HepG2 (cell line): ENCODE results near the gene ZNF628. TPM values are rescaled to one million over a fixed set of nuclear protein-coding genes. Genes with fewer than 3 reads are reported as not detected.

ENCODE experiments used
- ATAC-seq: fragments of 200-7000 bp; cut with Tn5 transposase; 3 replicates; pipeline ENCODE4 v1.9.1; 2020; ENCODE audit warnings: mild to moderate bottlenecking, moderate library complexity
- BruUV-seq: library from RNA; stranded (reverse); fragments of 400-500 nt; replicated peaks from 2 replicates; lab custom pipeline; 2021; lab: Mats Ljungman, UMichigan
- CTCF ChIA-PET: fragments of 300-600 bp; formaldehyde crosslinking; extraction: SDS; loops from one replicate; lab custom pipeline; 2021; ENCODE audit warnings: low total read pairs, inconsistent platforms, low intra/inter-chr PET ratio; lab: Yijun Ruan, JAX
- POLR2A ChIA-PET: fragments of 350-600 bp; sonication (Branson Sonifier 250); formaldehyde crosslinking; loops from one replicate; lab custom pipeline; 2020; ENCODE audit warnings: antibody characterized with exemption, inconsistent platforms; lab: Yijun Ruan, JAX
- DNase-seq: peaks from one replicate; pipeline ENCODE4 v3.0.0-alpha.2; 2015; ENCODE audit warnings: low spot score
- FAIRE-seq: peaks from 3 replicates; lab custom pipeline; 2011; peaks lifted over from hg19 to GRCh38; lab: Jason Lieb, UNC
- H2AFZ ChIP-seq: one replicate; pipeline ENCODE4 v1.6.1; 2011; ENCODE audit warnings: low read length, inconsistent platforms
- H3K27ac ChIP-seq: fragments of 300-600 bp; 3 replicates; pipeline ENCODE4 v1.8.0; 2011; ENCODE audit warnings: mixed run types, mild to moderate bottlenecking, mixed read lengths, low read length, inconsistent platforms; ENCODE audit not compliant: insufficient read depth; ENCODE audit errors: extremely low read length
- H3K27me3 ChIP-seq, 2 experiments: fragments of 200-600 bp in 1 of 2; 2 replicates in 1 of 2; 3 replicates in 1 of 2; pipeline versions ENCODE4 v1.6.0 to v1.8.0; 2011; ENCODE audit warnings: low read length in 2 of 2, mild to moderate bottlenecking in 2 of 2, moderate library complexity in 2 of 2, inconsistent platforms in 1 of 2; ENCODE audit not compliant: insufficient read depth in 2 of 2, control insufficient read depth in 1 of 2
- H3K36me3 ChIP-seq, 2 experiments: fragments of 200-600 bp in 1 of 2; replicated peaks in 1 of 2; 2 replicates in 1 of 2; 3 replicates in 1 of 2; pipeline versions ENCODE4 v1.5.1 to v1.8.0; 2011; ENCODE audit warnings: low read length in 2 of 2, inconsistent platforms in 1 of 2; ENCODE audit not compliant: insufficient read depth in 2 of 2, control insufficient read depth in 1 of 2
- H3K4me1 ChIP-seq: 2 replicates; pipeline ENCODE4 v1.5.1; 2012; ENCODE audit warnings: low read length, inconsistent platforms; ENCODE audit not compliant: insufficient read depth
- H3K4me2 ChIP-seq: 2 replicates; pipeline ENCODE4 v1.6.0; 2011; ENCODE audit warnings: low read depth, low read length, inconsistent platforms
- H3K4me3 ChIP-seq, 3 experiments: fragments of 200-600 bp in 1 of 3; sonication (generic), shearing (Covaris generic) in 1 of 3; replicated peaks in 1 of 3; 2 replicates each; pipeline ENCODE4 v1.5.1; 2011 to 2016; ENCODE audit warnings: low read length in 3 of 3, inconsistent platforms in 2 of 3, low read depth in 2 of 3, mild to moderate bottlenecking in 2 of 3, control low read depth in 1 of 3, mixed read lengths in 1 of 3; ENCODE audit not compliant: insufficient read depth in 1 of 3
- H3K79me2 ChIP-seq: one replicate; pipeline ENCODE4 v1.6.1; 2011; ENCODE audit warnings: low read length, inconsistent platforms; ENCODE audit not compliant: insufficient read depth
- H3K9ac ChIP-seq: 2 replicates; pipeline ENCODE4 v1.6.0; 2011; ENCODE audit warnings: mild to moderate bottlenecking, low read depth, low read length, inconsistent platforms; ENCODE audit not compliant: insufficient read depth
- H3K9me3 ChIP-seq: 2 replicates; pipeline ENCODE4 v1.5.1; 2012; ENCODE audit warnings: mild to moderate bottlenecking, low read length
- H4K20me1 ChIP-seq: 2 replicates; pipeline ENCODE4 v1.6.0; 2011; ENCODE audit warnings: inconsistent platforms, mild to moderate bottlenecking, low read length, moderate library complexity; ENCODE audit not compliant: insufficient read depth
- ADNP ChIP-seq: sonication (generic); formaldehyde crosslinking; IDR thresholded peaks from 2 replicates; pipeline ENCODE4 v1.4.0; 2020; ENCODE audit warnings: missing genetic modification reagents
- ARNTL ChIP-seq: sonication (generic); formaldehyde crosslinking; IDR thresholded peaks from 2 replicates; pipeline ENCODE4 v1.4.0; 2020; ENCODE audit warnings: mild to moderate bottlenecking, missing genetic modification reagents
- CREB1 ChIP-seq, 2 experiments: fragments of 450-650 bp in 1 of 2; IDR thresholded peaks; 2 replicates each; pipeline ENCODE4 v1.6.1; 2016 to 2017; ENCODE audit warnings: control low read depth in 1 of 2, mild to moderate bottlenecking in 1 of 2, missing compliant biosample characterization in 1 of 2, missing genetic modification characterization in 1 of 2
- ELF1 ChIP-seq: sonication (generic); formaldehyde crosslinking; IDR thresholded peaks from 2 replicates; pipeline ENCODE4 v1.4.0; 2020; ENCODE audit warnings: missing genetic modification reagents
- ETV6 ChIP-seq: sonication (generic); formaldehyde crosslinking; conservative IDR thresholded peaks from 2 replicates; pipeline ENCODE4 v1.4.0; 2020; ENCODE audit warnings: missing genetic modification reagents
- GABPA ChIP-seq, 2 experiments: IDR thresholded peaks; 2 replicates each; pipeline ENCODE4 v1.6.1; 2011 to 2016; ENCODE audit warnings: low read depth in 2 of 2, low read length in 1 of 2, missing biosample characterization in 1 of 2, missing genetic modification characterization in 1 of 2
- HMG20A ChIP-seq: IDR thresholded peaks from 2 replicates; pipeline ENCODE4 v1.6.1; 2016; ENCODE audit warnings: borderline replicate concordance
- KAT8 ChIP-seq: IDR thresholded peaks from 2 replicates; pipeline ENCODE4 v1.6.1; 2016; ENCODE audit warnings: missing genetic modification reagents, missing compliant biosample characterization
- KDM5A ChIP-seq: fragments of 200-600 bp; sonication (generic); IDR thresholded peaks from 2 replicates; pipeline ENCODE4 v1.7.0; 2018; ENCODE audit warnings: antibody characterized with exemption, mild to moderate bottlenecking, low read length, borderline replicate concordance
- MED1 ChIP-seq: sonication (generic); formaldehyde crosslinking; IDR thresholded peaks from 2 replicates; pipeline ENCODE4 v1.4.0; 2020; ENCODE audit warnings: missing genetic modification reagents
- MXI1 ChIP-seq: IDR thresholded peaks from 3 replicates; pipeline ENCODE4 v1.6.1; 2012; ENCODE audit warnings: low read depth, low read length, inconsistent platforms, borderline replicate concordance
- NR2C2 ChIP-seq: sonication (generic); formaldehyde crosslinking; IDR thresholded peaks from 2 replicates; pipeline ENCODE4 v1.4.0; 2020; ENCODE audit warnings: missing genetic modification reagents, mild to moderate bottlenecking, moderate library complexity, borderline replicate concordance
- PAF1 ChIP-seq: IDR thresholded peaks from 2 replicates; pipeline ENCODE4 v1.6.1; 2016; ENCODE audit warnings: missing genetic modification reagents, missing compliant biosample characterization
- PBX2 ChIP-seq: IDR thresholded peaks from 2 replicates; pipeline ENCODE4 v1.6.1; 2016; ENCODE audit warnings: control low read depth
- TRIM24 ChIP-seq: sonication (generic); formaldehyde crosslinking; IDR thresholded peaks from 2 replicates; pipeline ENCODE4 v1.8.0; 2022; ENCODE audit warnings: mild to moderate bottlenecking, missing genetic modification reagents
- YY1 ChIP-seq: IDR thresholded peaks from 2 replicates; pipeline ENCODE4 v1.6.1; 2011; ENCODE audit warnings: low read length, low read depth, moderate library complexity, mild to moderate bottlenecking; ENCODE audit not compliant: insufficient read depth, insufficient replicate concordance
- ZFY ChIP-seq: sonication (generic); formaldehyde crosslinking; IDR thresholded peaks from 2 replicates; pipeline ENCODE4 v1.4.0; 2020; ENCODE audit warnings: missing genetic modification reagents
- ZNF446 ChIP-seq: sonication (generic); formaldehyde crosslinking; IDR thresholded peaks from 2 replicates; pipeline ENCODE4 v1.5.0; 2020; ENCODE audit warnings: mild to moderate bottlenecking, missing genetic modification reagents
- ZNF629 ChIP-seq: sonication (generic); formaldehyde crosslinking; conservative IDR thresholded peaks from 2 replicates; pipeline ENCODE4 v1.5.0; 2020; ENCODE audit warnings: missing genetic modification reagents
- ZNF660 ChIP-seq: sonication (generic); formaldehyde crosslinking; IDR thresholded peaks from 2 replicates; pipeline ENCODE4 v1.5.1; 2020; ENCODE audit warnings: mild to moderate bottlenecking, low read depth, missing genetic modification reagents, borderline replicate concordance
- ZNF687 ChIP-seq: sonication (generic); formaldehyde crosslinking; IDR thresholded peaks from 2 replicates; pipeline ENCODE4 v1.5.1; 2020; ENCODE audit warnings: mild to moderate bottlenecking, missing genetic modification reagents, moderate library complexity
- ZNF737 ChIP-seq: sonication (generic); formaldehyde crosslinking; IDR thresholded peaks from 2 replicates; pipeline ENCODE4 v1.5.0; 2020; ENCODE audit warnings: missing genetic modification reagents, mild to moderate bottlenecking, borderline replicate concordance
- WGBS: methylation state at CpG from one replicate; pipeline ENCODE4 v1.1.6; 2017; ENCODE audit warnings: low lambda C conversion rate; 5-methylcytosine and 5-hydroxymethylcytosine counted together
- in situ Hi-C: cut with HindIII; loops from 2 replicates; pipeline ENCODE4 v1.10.0; 2017; ENCODE audit warnings: low pct_unique_long_range_greater_than_20kb; ENCODE audit not compliant: extremely low pct_ligation_motif_present
- intact Hi-C: fragments of 100-400 bp; cut with micrococcal nuclease; formaldehyde crosslinking; loops from one replicate; pipeline ENCODE4 v1.10.0; 2022; ENCODE audit not compliant: unreplicated experiment
- polyA plus RNA-seq, 8 experiments: library from polyadenylated mRNA; depleted of rRNA in 3 of 8; stranded (reverse) in 7 of 8; unstranded in 1 of 8; fragments of >200 nt; fragmentation: Illumina TruSeq in 4 of 8; extraction: Trizol in 4 of 8; gene quantifications; 2 replicates each; pipeline versions ENCODE4 v1.2.1 to v1.2.3, GENCODE V29; 2011 to 2016; ENCODE audit warnings: low read depth in 4 of 8, missing spikeins in 1 of 8, mixed read lengths in 1 of 8; ENCODE audit not compliant: insufficient read depth in 1 of 8
- total RNA-seq, 5 experiments: library from RNA; depleted of rRNA; stranded (reverse); fragments of >200 nt; fragmentation: Illumina TruSeq; extraction: Trizol; gene quantifications; 2 replicates each; pipeline ENCODE4 v1.2.3, GENCODE V29; 2016; ENCODE audit warnings: low read depth in 1 of 5

ZNF628 gene
- total and polyA plus RNA-seq, 2 of the 13 experiments (the other 11 are each of a cell fraction or from before 2014, with no cell fraction given) = 0.54 to 1.2 TPM

GRCh38 chr19:55472463-55472862 lies 4.0 kb upstream of the ZNF628 start:
- Histone ChIP-seq H3K4me3 (no peak overlapping the region; a peak in 1 of 6 replicates), H2AFZ (no peak overlapping the region), H3K9me3 (no peaks in the 10 kb centered on the region), H3K36me3 (no peaks in the 10 kb centered on the region), H4K20me1 (no peaks in the 10 kb centered on the region), H3K79me2 (no peaks in the 10 kb centered on the region), H3K27me3 (no peaks in the 10 kb centered on the region; a peak in 2 of 5 replicates), H3K4me2 (peak overlapping the region; percentile 45; the same call in 1 of the 2 replicates), H3K27ac (no peak overlapping the region), H3K9ac (peak overlapping the region; percentile 22; the same call in 1 of the 2 replicates), H3K4me1 (peaks cover 51% of the 10 kb centered on the region)
- intact Hi-C loops (no loop called here), in situ Hi-C loops (no loop called here)
- ATAC-seq (no peak), DNase-seq (peak; percentile 55), FAIRE-seq (no peak)
- 85% methylated on average over 4 of the region's 8 CpGs for WGBS
- no TSS peak for BruUV-seq
- CTCF ChIA-PET = no interaction called here
- POLR2A ChIA-PET = interaction anchor here (1.4 kb wide), 1 partner anchor 11 kb away, joined by 4 read pairs; the partner anchor contains the start of gene ISOC2
- TF ChIP-seq NR2C2 (peak; percentile 77), ELF1 (CRISPR knock-in tag) (0 out of 2 replicates have a peak, but pooled peaks have one; percentile 26), PBX2 (CRISPR knock-in tag) (no peak), ZNF687 (CRISPR knock-in tag) (peak; percentile 44), HMG20A (CRISPR knock-in tag) (no peak), ZFY (CRISPR knock-in tag) (peak; percentile 25; the same call in 1 of the 2 replicates), GABPA (IDR thresholded peaks at IDR 0.05; ENCODE audit: low read depth, low read length) (peak; percentile 38), GABPA (CRISPR knock-in tag; IDR thresholded peaks at IDR 0.05; ENCODE audit: low read depth) (peak; percentile 84), PAF1 (no peak), ARNTL (CRISPR knock-in tag) (no peak), ADNP (CRISPR knock-in tag) (no peak), KDM5A (no peak), ZNF660 (no peak), MED1 (CRISPR knock-in tag) (no peak), YY1 (no peak), ZNF737 (CRISPR knock-in tag) (no peak), TRIM24 (CRISPR knock-in tag) (no peak), ETV6 (CRISPR knock-in tag) (no peak), MXI1 (no peak), ZNF446 (no peak), ZNF629 (CRISPR knock-in tag) (peak; percentile 90), KAT8 (CRISPR knock-in tag) (peak; percentile 33; the same call in 1 of the 2 replicates), CREB1 (IDR thresholded peaks at IDR 0.05) (no peak), CREB1 (CRISPR knock-in tag; IDR thresholded peaks at IDR 0.05) (peak; percentile 44)
